Skeletal muscle satellite cell (primary cell): ENCODE results near the gene RAB6C.
"Not testable (repeated sequence)": the region's sequence is repeated elsewhere in the genome, so short reads cannot be mapped to it uniquely, and the experiment has no call there.

ENCODE experiments used
- H3K27me3 ChIP-seq: 2 replicates; pipeline ENCODE4 v1.7.0; 2013; ENCODE audit warnings: low read length; ENCODE audit not compliant: control insufficient read depth, insufficient read depth
- H3K36me3 ChIP-seq: 2 replicates; pipeline ENCODE4 v1.7.0; 2013; ENCODE audit warnings: mild to moderate bottlenecking, control low read depth, low read length; ENCODE audit not compliant: insufficient read depth
- H3K4me1 ChIP-seq: 2 replicates; pipeline ENCODE4 v1.7.0; 2013; ENCODE audit warnings: low read length; ENCODE audit not compliant: control insufficient read depth, insufficient read depth
- H3K4me2 ChIP-seq: 2 replicates; pipeline ENCODE4 v1.7.0; 2013; ENCODE audit warnings: mild to moderate bottlenecking, low read length
- H3K4me3 ChIP-seq: 2 replicates; pipeline ENCODE4 v1.7.0; 2013; ENCODE audit warnings: low read length
- H3K9ac ChIP-seq: 2 replicates; pipeline ENCODE4 v1.7.0; 2013; ENCODE audit warnings: mild to moderate bottlenecking, low read depth, low read length, moderate library complexity
- H3K9me3 ChIP-seq: replicated peaks from 2 replicates; pipeline ENCODE4 v1.7.0; 2013; ENCODE audit warnings: mild to moderate bottlenecking, control low read depth, low read length

Gene RAB6C

DNA sequence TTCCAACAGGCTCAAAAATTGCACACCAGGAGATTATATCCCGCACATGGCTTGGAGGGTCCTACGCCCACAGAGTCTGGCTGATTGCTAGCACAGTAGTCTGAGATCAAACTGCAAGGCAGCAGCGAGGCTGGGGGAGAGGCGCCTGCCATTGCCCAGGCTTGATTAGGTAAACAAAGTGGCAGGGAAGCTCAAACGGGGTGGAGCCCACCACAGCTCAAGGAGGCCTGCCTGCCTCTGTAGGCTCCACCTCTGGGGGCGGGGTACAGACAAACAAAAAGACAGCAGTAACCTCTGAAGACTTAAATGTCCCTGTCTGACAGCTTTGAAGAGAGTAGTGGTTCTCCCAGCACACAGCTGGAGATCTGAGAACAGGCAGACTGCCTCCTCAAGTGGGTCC lies 19.3 kb downstream of the RAB6C start:
- H3K9ac ChIP-seq, H3K4me2 ChIP-seq, H3K4me1 ChIP-seq, H3K36me3 ChIP-seq, H3K9me3 ChIP-seq, H3K27me3 ChIP-seq, H3K4me3 ChIP-seq: not testable (repeated sequence)

DNA sequence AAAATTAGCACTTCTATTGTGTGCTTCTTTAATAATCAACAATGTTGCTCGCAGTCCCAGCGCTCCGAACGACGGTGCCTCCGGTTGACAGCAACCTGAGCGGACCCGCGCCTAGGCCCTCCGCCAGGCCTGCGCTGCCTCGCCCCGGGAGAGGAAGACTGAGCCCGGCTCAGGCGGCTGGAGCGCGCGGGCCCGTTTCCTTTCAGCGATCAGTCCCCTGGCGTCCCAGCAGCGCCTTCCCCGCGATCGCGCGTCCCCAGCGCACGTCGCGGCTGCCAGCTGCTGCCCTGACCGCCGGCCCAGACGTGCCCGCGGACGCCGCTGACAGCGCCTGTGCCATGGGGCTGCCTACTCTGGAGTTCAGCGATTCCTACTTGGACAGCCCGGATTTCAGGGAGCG lies 26.4 kb downstream of the RAB6C start:
- H3K9me3 ChIP-seq, H3K4me3 ChIP-seq, H3K27me3 ChIP-seq, H3K4me2 ChIP-seq, H3K36me3 ChIP-seq, H3K9ac ChIP-seq, H3K4me1 ChIP-seq: not testable (repeated sequence)

DNA sequence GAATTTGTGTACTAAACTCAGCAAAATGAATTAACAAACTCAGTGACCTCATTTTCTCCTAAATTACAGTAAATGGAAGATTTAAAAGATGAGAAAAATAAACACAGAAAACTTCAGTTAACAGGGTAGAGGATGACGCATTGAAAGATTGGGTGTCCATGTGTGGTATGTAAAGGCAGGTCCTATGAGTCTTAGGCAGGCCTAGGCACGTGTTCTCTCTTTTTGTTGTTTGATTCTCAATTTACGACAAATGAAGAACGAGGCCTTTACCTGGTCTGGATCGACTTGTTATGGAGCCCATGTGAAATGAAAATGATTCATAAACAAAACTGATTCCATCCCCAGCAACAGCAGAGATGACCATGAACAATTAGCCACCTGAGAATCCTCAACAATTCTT lies 37.2 kb downstream of the RAB6C start:
- H3K27me3 ChIP-seq, H3K9me3 ChIP-seq, H3K4me1 ChIP-seq, H3K4me3 ChIP-seq, H3K4me2 ChIP-seq, H3K9ac ChIP-seq, H3K36me3 ChIP-seq: not testable (repeated sequence)

DNA sequence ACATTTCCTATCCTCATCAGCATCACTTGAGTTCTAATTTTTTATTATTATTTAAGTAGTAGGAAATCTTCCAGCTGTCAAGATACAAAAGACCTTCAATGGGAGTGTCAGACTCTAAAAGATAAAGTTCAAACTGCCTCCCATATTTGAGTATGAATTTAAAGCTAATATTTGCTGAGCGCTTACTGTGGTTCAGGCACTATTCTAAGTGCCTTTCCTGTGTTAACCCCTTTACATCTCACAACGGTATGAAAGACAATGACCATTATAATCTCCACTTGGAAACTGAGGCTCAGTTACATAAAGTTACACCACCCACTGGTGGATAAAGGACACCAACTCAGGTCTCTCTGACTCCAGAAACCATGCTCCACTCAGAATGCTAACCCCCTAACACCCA lies 39.9 kb downstream of the RAB6C start:
- Histone ChIP-seq H3K9ac (no peak overlapping the region), H3K36me3 (no peaks in the 10 kb centered on the region), H3K4me3 (no peak overlapping the region), H3K9me3 (no peaks in the 10 kb centered on the region), H3K4me1 (no peaks in the 10 kb centered on the region), H3K27me3 (no peaks in the 10 kb centered on the region), H3K4me2 (no peak overlapping the region)

DNA sequence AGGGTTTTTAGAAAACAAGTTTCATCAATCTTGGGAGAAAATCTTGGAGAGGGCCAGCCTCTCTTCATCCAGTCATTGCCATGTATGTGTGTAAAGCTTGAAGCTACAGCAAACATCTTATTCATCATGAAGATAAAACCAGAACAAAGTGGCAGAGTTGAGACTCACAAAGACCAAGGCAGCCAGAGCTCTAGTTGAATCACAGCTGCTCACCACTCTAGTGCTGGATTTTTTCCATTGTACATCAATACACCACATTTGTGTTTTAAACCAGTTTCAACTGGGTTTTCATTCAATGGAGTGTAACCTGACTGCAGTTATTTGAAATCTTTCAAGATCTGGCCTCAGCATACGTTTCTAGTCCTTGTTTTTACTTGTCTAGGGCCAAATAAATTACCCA lies 40.6 kb downstream of the RAB6C start:
- H3K4me3 ChIP-seq, H3K4me2 ChIP-seq, H3K9ac ChIP-seq, H3K9me3 ChIP-seq, H3K4me1 ChIP-seq, H3K27me3 ChIP-seq, H3K36me3 ChIP-seq: not testable (repeated sequence)

DNA sequence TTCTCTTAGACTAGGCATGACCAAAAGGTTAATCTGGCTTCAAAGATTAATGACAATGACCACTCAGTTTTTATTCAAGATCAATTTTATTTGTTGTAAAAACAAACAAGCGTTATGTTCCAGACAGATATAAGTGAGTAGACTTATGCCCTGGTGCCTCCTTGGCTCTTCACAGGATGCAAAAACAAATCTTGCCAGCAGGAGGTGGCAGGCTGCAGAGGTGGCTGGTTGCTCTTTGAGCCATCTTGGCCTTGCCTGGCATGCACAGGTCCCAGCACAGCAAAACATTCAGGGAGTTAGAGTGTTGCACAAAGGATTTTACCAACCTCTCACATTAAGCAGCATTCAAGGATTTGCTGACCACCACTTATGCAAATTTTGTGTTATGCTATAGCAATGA lies 46.5 kb downstream of the RAB6C start:
- H3K9me3 ChIP-seq, H3K4me1 ChIP-seq, H3K4me3 ChIP-seq, H3K36me3 ChIP-seq, H3K4me2 ChIP-seq, H3K27me3 ChIP-seq, H3K9ac ChIP-seq: not testable (repeated sequence)
